IMR-90 (cell line): ENCODE measurements around the gene THBS1. TPM values are rescaled to one million over a fixed set of nuclear protein-coding genes. Genes with fewer than 3 reads are reported as not detected.

Experiments
- ATAC-seq: fragments of 200-7000 bp; cut with Tn5 transposase; 2 replicates; pipeline ENCODE4 v1.9.1; 2020; ENCODE audit warnings: low read depth, mild to moderate bottlenecking, moderate library complexity
- Bru-seq: library from RNA; stranded (reverse); fragments of 400-500 nt; gene quantifications from one replicate; lab custom pipeline; 2021; lab: Mats Ljungman, UMichigan
- BruChase-seq, 2 experiments: library from RNA; stranded (reverse); fragments of 400-500 nt; gene quantifications; one replicate each; lab custom pipeline; 2021; lab: Mats Ljungman, UMichigan
- BruUV-seq: library from RNA; stranded (reverse); fragments of 400-500 nt; replicated peaks from 2 replicates; lab custom pipeline; 2021; lab: Mats Ljungman, UMichigan
- CTCF ChIA-PET: fragments of 300-600 bp; formaldehyde crosslinking; extraction: SDS; loops from one replicate; lab custom pipeline; 2021; ENCODE audit warnings: antibody characterized with exemption; lab: Yijun Ruan, JAX
- POLR2A ChIA-PET: fragments of 300-600 bp; sonication (Branson Sonifier 250); formaldehyde crosslinking; loops from one replicate; lab custom pipeline; 2022; ENCODE audit warnings: antibody characterized with exemption; ENCODE audit not compliant: unreplicated experiment; lab: Charles Lee
- DNase-seq: peaks from one replicate; pipeline ENCODE4 v3.0.0; 2013
- H2AFZ ChIP-seq: replicated peaks from 2 replicates; pipeline ENCODE3; 2013; ENCODE audit warnings: low read length, mild to moderate bottlenecking; ENCODE audit not compliant: poor library complexity
- H2AK5ac ChIP-seq: 2 replicates; pipeline ENCODE4 v1.6.1; 2013; ENCODE audit warnings: low read depth, low read length, inconsistent platforms
- H2AK9ac ChIP-seq: replicated peaks from 2 replicates; pipeline ENCODE3; 2013; ENCODE audit warnings: mild to moderate bottlenecking, low read depth, low read length, moderate library complexity; ENCODE audit not compliant: poor library complexity
- H2BK120ac ChIP-seq: 2 replicates; pipeline ENCODE4 v1.6.1; 2013; ENCODE audit warnings: low read depth, low read length, inconsistent platforms
- H2BK15ac ChIP-seq: 3 replicates; pipeline ENCODE4 v1.6.1; 2013; ENCODE audit warnings: low read depth, low read length, inconsistent platforms
- H2BK20ac ChIP-seq: 2 replicates; pipeline ENCODE4 v1.6.1; 2013; ENCODE audit warnings: low read depth, mild to moderate bottlenecking, inconsistent platforms, low read length, moderate library complexity
- H2BK5ac ChIP-seq: 2 replicates; pipeline ENCODE4 v1.6.1; 2013; ENCODE audit warnings: mild to moderate bottlenecking, low read depth, low read length, inconsistent platforms; ENCODE audit not compliant: poor library complexity, severe bottlenecking
- H3K14ac ChIP-seq: replicated peaks from 2 replicates; pipeline ENCODE4 v1.6.1; 2013; ENCODE audit warnings: low read depth, low read length, inconsistent platforms
- H3K18ac ChIP-seq: 2 replicates; pipeline ENCODE4 v1.6.1; 2013; ENCODE audit warnings: low read depth, low read length, control low read depth
- H3K23ac ChIP-seq: 2 replicates; pipeline ENCODE4 v1.6.1; 2013; ENCODE audit warnings: low read depth, low read length, inconsistent platforms
- H3K27ac ChIP-seq: 2 replicates; pipeline ENCODE4 v1.5.1; 2013; ENCODE audit warnings: mild to moderate bottlenecking, control low read depth, low read length; ENCODE audit not compliant: insufficient read depth
- H3K27me3 ChIP-seq: 2 replicates; pipeline ENCODE4 v1.6.1; 2013; ENCODE audit warnings: low read length; ENCODE audit not compliant: control insufficient read depth, insufficient read depth
- H3K36me3 ChIP-seq: 2 replicates; pipeline ENCODE4 v1.6.1; 2013; ENCODE audit warnings: low read length, mixed read lengths; ENCODE audit not compliant: control insufficient read depth, insufficient read depth
- H3K4ac ChIP-seq: 2 replicates; pipeline ENCODE4 v1.6.1; 2013; ENCODE audit warnings: low read depth, low read length, inconsistent platforms
- H3K4me1 ChIP-seq: 2 replicates; pipeline ENCODE4 v1.6.1; 2013; ENCODE audit warnings: low read length, mixed read lengths; ENCODE audit not compliant: control insufficient read depth, insufficient read depth
- H3K4me2 ChIP-seq: 2 replicates; pipeline ENCODE4 v1.6.1; 2013; ENCODE audit warnings: low read depth, mild to moderate bottlenecking, control low read depth, low read length, moderate library complexity
- H3K4me3 ChIP-seq: 2 replicates; pipeline ENCODE4 v1.5.1; 2013; ENCODE audit warnings: low read depth, mild to moderate bottlenecking, control low read depth, low read length, moderate library complexity; ENCODE audit not compliant: insufficient read depth
- H3K56ac ChIP-seq: 2 replicates; pipeline ENCODE4 v1.6.1; 2013; ENCODE audit warnings: low read length, inconsistent platforms; ENCODE audit not compliant: insufficient read depth; ENCODE audit errors: extremely low read depth
- H3K79me1 ChIP-seq, 2 experiments: 2 replicates each; pipeline ENCODE4 v1.6.1; 2013; ENCODE audit warnings: low read length in 2 of 2, inconsistent platforms in 1 of 2, low read depth in 1 of 2
- H3K9ac ChIP-seq: 2 replicates; pipeline ENCODE4 v1.6.1; 2013; ENCODE audit warnings: low read depth, low read length, control low read depth
- H3K9me1 ChIP-seq: 2 replicates; pipeline ENCODE4 v1.6.1; 2013; ENCODE audit warnings: low read length, inconsistent platforms; ENCODE audit not compliant: insufficient read depth
- H3K9me3 ChIP-seq: 2 replicates; pipeline ENCODE4 v1.6.1; 2013; ENCODE audit warnings: low read length; ENCODE audit not compliant: control insufficient read depth, insufficient read depth
- H4K20me1 ChIP-seq: 2 replicates; pipeline ENCODE4 v1.6.1; 2013; ENCODE audit warnings: low read length, inconsistent platforms; ENCODE audit not compliant: insufficient read depth
- H4K5ac ChIP-seq: 2 replicates; pipeline ENCODE4 v1.6.1; 2013; ENCODE audit warnings: mild to moderate bottlenecking, low read depth, low read length, control low read depth
- H4K8ac ChIP-seq, 2 experiments: 2 replicates each; pipeline ENCODE4 v1.6.1; 2013; ENCODE audit warnings: low read depth in 2 of 2, low read length in 2 of 2, control low read depth in 1 of 2, inconsistent platforms in 1 of 2
- H4K91ac ChIP-seq: 2 replicates; pipeline ENCODE4 v1.6.1; 2013; ENCODE audit warnings: low read depth, low read length, inconsistent platforms; ENCODE audit not compliant: insufficient read depth
- BHLHE40 ChIP-seq: fragments of 150-350 bp; IDR thresholded peaks from 2 replicates; pipeline ENCODE4 v1.6.1; 2016; ENCODE audit warnings: mild to moderate bottlenecking, low read depth, low read length
- CEBPB ChIP-seq: IDR thresholded peaks from 2 replicates; pipeline ENCODE4 v1.6.1; 2012; ENCODE audit warnings: low read depth, low read length, improper control_type of control experiment
- FOS ChIP-seq: fragments of 150-350 bp; IDR thresholded peaks from 2 replicates; pipeline ENCODE4 v1.6.1; 2016; ENCODE audit warnings: low read depth, low read length
- MAFK ChIP-seq: IDR thresholded peaks from 2 replicates; pipeline ENCODE4 v1.6.1; 2012; ENCODE audit warnings: low read depth, low read length, improper control_type of control experiment
- MAZ ChIP-seq: IDR thresholded peaks from 2 replicates; pipeline ENCODE4 v1.6.1; 2012; ENCODE audit warnings: low read depth, mild to moderate bottlenecking, low read length, improper control_type of control experiment, moderate library complexity, borderline replicate concordance
- MXI1 ChIP-seq: IDR thresholded peaks from 2 replicates; pipeline ENCODE4 v1.6.1; 2012; ENCODE audit warnings: low read depth, mild to moderate bottlenecking, low read length, moderate library complexity, borderline replicate concordance
- POLR2A ChIP-seq: IDR thresholded peaks from 2 replicates; pipeline ENCODE4 v1.6.1; 2012; ENCODE audit warnings: mild to moderate bottlenecking, low read depth, low read length
- RAD21 ChIP-seq: IDR thresholded peaks from 2 replicates; pipeline ENCODE4 v1.6.1; 2012; ENCODE audit warnings: low read length, improper control_type of control experiment
- RFX5 ChIP-seq: IDR thresholded peaks from 2 replicates; pipeline ENCODE4 v1.8.0; 2012; ENCODE audit warnings: low read depth, mild to moderate bottlenecking, low read length, moderate library complexity
- SMC3 ChIP-seq: fragments of 150-350 bp; IDR thresholded peaks from 2 replicates; pipeline ENCODE4 v1.6.1; 2016; ENCODE audit warnings: low read depth, mild to moderate bottlenecking, antibody characterized with exemption, low read length, moderate library complexity
- USF2 ChIP-seq: fragments of 150-350 bp; IDR thresholded peaks from 2 replicates; pipeline ENCODE4 v1.6.1; 2017; ENCODE audit warnings: mild to moderate bottlenecking, antibody characterized with exemption, low read length, low read depth
- WGBS, 2 experiments: methylation state at CpG; one replicate each; pipeline versions ENCODE4 v1.1.5 to v1.1.7; 2013; ENCODE audit warnings: missing lambda C conversion rate in 2 of 2; ENCODE audit not compliant: insufficient read length in 1 of 2; ENCODE audit errors: extremely low coverage in 2 of 2; 5-methylcytosine and 5-hydroxymethylcytosine counted together
- dilution Hi-C: fragments of 300-500 bp; cut with HindIII; formaldehyde crosslinking; loops from one replicate; pipeline ENCODE4 v1.14.3; 2018; ENCODE audit warnings: low sequenced_read_pairs; ENCODE audit not compliant: unreplicated experiment
- in situ Hi-C: fragments of 300-500 bp; cut with MboI; formaldehyde crosslinking; loops from 3 replicates; pipeline ENCODE4 v1.14.3; 2019; ENCODE audit warnings: low sequenced_read_pairs, inconsistent platforms, mixed read lengths
- intact Hi-C: fragments of 100-400 bp; cut with micrococcal nuclease; formaldehyde crosslinking; loops from 2 replicates; pipeline ENCODE4 v1.10.0; 2022
- long read RNA-seq: library from polyadenylated mRNA; unstranded; transcript quantifications from one replicate; pipeline ENCODE4 v2.0.0, GENCODE V29; 2021; ENCODE audit not compliant: unreplicated experiment
- polyA plus RNA-seq, 3 experiments: library from polyadenylated mRNA; depleted of rRNA; stranded (reverse); fragments of >200 nt; gene quantifications; 2 replicates each; pipeline ENCODE4 v1.2.3, GENCODE V29; 2012; ENCODE audit warnings: low replicate concordance in 1 of 3
- total RNA-seq: library from RNA; depleted of rRNA; stranded (reverse); fragments of >200 nt; gene quantifications from 2 replicates; pipeline ENCODE4 v1.2.3, GENCODE V29; 2012; rRNA removed
- TF ChIP-seq, protein P1 (sequence below): fragments of 150-350 bp; IDR thresholded peaks from 2 replicates; pipeline ENCODE4 v1.6.1; 2016; ENCODE audit warnings: low read depth, mild to moderate bottlenecking, low read length, moderate library complexity, borderline replicate concordance

The THBS1 gene
- total RNA-seq (3,217 and 4,071 TPM in 2 replicates), polyA plus RNA-seq (2012; rRNA removed) (1,562 and 1,711 TPM in 2 replicates), Bru-seq, nascent RNA (percentile 100 among the genes with signal in this experiment), BruChase-seq, experiment 1, labeled RNA remaining after a 6-hour chase (percentile 100 among the genes with signal in this experiment), BruChase-seq, experiment 2, labeled RNA remaining after a 2-hour chase (percentile 100 among the genes with signal in this experiment)
- 567 and 904 TPM in 2 replicates for polyA plus RNA-seq (2012; cell fraction: cytosol; rRNA removed)
- polyA plus RNA-seq (2012; cell fraction: nucleus; rRNA removed; ENCODE audit: low replicate concordance), result 2,496 and 5,799 TPM in 2 replicates
- long read RNA-seq, full-length matches to known transcripts, result 184 of 3,322 reads
- long read RNA-seq, partial matches to known transcripts, result 2,921 of 3,322 reads
- long read RNA-seq, other reads (novel, unspliced or antisense), result 217 of 3,322 reads

GRCh38 chr15:39580485-39581241, at the start of gene THBS1:
THBS1 (plus strand) TSS chr15:39581079; CDS start chr15:39581858, 779 bp downstream.
- H3K14ac ChIP-seq, result peak within 1 kb of the TSS; percentile 95
- peak within 1 kb of the TSS; percentile 97 for H2BK120ac ChIP-seq
- peak within 1 kb of the TSS; percentile 88 for H2AK9ac ChIP-seq
- peak within 1 kb of the TSS; percentile 95 for H3K23ac ChIP-seq
- H3K4me1 ChIP-seq, result peaks cover 8% of the 10 kb centered on the region
- peak within 1 kb of the TSS; percentile 98 for H2BK5ac ChIP-seq
- H3K79me1 ChIP-seq, result peaks cover 7 to 43% of the 10 kb centered on the region in 2 experiments; a peak in 3 of 4 replicates
- H3K4me2 ChIP-seq, result peak within 1 kb of the TSS; percentile 63
- peak within 1 kb of the TSS; percentile 85 for H3K9ac ChIP-seq
- peak within 1 kb of the TSS; percentile 95 for H3K56ac ChIP-seq
- peak within 1 kb of the TSS; percentile 71 to 90 for H4K8ac ChIP-seq
- H2BK20ac ChIP-seq, result peak within 1 kb of the TSS; percentile 78
- peaks cover 38% of the 10 kb centered on the region for H3K36me3 ChIP-seq
- H2AFZ ChIP-seq, result peak within 1 kb of the TSS; percentile 89
- peak within 1 kb of the TSS; percentile 60 for H2AK5ac ChIP-seq
- intact Hi-C loops, result loop anchor here (1.0 to 5.0 kb wide), 9 partner anchors 176 to 872 kb away; no protein-coding TSS in a partner anchor
- WGBS, 2 experiments, result 0% methylated on average over 9 of the region's 74 CpGs; no CpG with 5 or more reads in 1 of the 2 experiments
- CTCF ChIA-PET, result interaction anchor here (0.8 to 1.8 kb wide), 9 partner anchors 53 to 739 kb away, joined by 3 to 13 read pairs (median 4); no protein-coding TSS in a partner anchor
- peak within 1 kb of the TSS; percentile 94 for H3K4ac ChIP-seq
- no peaks in the 10 kb centered on the region for H3K27me3 ChIP-seq
- peak within 1 kb of the TSS; percentile 80 for H3K4me3 ChIP-seq
- BruUV-seq, result no TSS peak
- H3K18ac ChIP-seq, result peak within 1 kb of the TSS; percentile 75
- H3K9me3 ChIP-seq, result no peaks in the 10 kb centered on the region
- ATAC-seq, result peak; percentile 54
- peaks cover 47% of the 10 kb centered on the region for H4K20me1 ChIP-seq
- TF ChIP-seq CEBPB, result peak; percentile 87
- TF ChIP-seq POLR2A, result peak; percentile 100
- no peak for TF ChIP-seq RFX5
- TF ChIP-seq, protein P1, sequence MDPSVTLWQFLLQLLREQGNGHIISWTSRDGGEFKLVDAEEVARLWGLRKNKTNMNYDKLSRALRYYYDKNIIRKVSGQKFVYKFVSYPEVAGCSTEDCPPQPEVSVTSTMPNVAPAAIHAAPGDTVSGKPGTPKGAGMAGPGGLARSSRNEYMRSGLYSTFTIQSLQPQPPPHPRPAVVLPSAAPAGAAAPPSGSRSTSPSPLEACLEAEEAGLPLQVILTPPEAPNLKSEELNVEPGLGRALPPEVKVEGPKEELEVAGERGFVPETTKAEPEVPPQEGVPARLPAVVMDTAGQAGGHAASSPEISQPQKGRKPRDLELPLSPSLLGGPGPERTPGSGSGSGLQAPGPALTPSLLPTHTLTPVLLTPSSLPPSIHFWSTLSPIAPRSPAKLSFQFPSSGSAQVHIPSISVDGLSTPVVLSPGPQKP, result no peak
- peak; percentile 9; the same call in 1 of the 2 replicates for TF ChIP-seq SMC3
- TF ChIP-seq RAD21, result peak; percentile 14
- no peak for TF ChIP-seq FOS
- TF ChIP-seq MXI1, result peak; percentile 31; the same call in 1 of the 2 replicates
- TF ChIP-seq USF2, result no peak; the same call in 1 of the 2 replicates
- peak; percentile 73 for TF ChIP-seq BHLHE40
- no peak for TF ChIP-seq MAFK
- peak; percentile 99 for TF ChIP-seq MAZ
- H4K91ac ChIP-seq, result peak within 1 kb of the TSS; percentile 94
- peak within 1 kb of the TSS; percentile 45; the same call in 2 of the 3 replicates for H2BK15ac ChIP-seq
- in situ Hi-C loops, result loop anchor here (5.0 kb wide), 4 partner anchors 408 to 873 kb away; no protein-coding TSS in a partner anchor
- POLR2A ChIA-PET, result interaction anchor here (0.6 to 2.7 kb wide), 25 partner anchors 25 to 763 kb away, joined by 3 to 23 read pairs (median 4); no protein-coding TSS in a partner anchor
- H4K5ac ChIP-seq, result peak within 1 kb of the TSS; percentile 54
- dilution Hi-C loops, result no loop called here
- H3K27ac ChIP-seq, result peak within 1 kb of the TSS; percentile 78
- peak; percentile 95 for DNase-seq
- peaks cover 12% of the 10 kb centered on the region; the same call in 1 of the 2 replicates for H3K9me1 ChIP-seq
